ENCODE data around the gene NECTIN3.

The NECTIN3 gene

DNA sequence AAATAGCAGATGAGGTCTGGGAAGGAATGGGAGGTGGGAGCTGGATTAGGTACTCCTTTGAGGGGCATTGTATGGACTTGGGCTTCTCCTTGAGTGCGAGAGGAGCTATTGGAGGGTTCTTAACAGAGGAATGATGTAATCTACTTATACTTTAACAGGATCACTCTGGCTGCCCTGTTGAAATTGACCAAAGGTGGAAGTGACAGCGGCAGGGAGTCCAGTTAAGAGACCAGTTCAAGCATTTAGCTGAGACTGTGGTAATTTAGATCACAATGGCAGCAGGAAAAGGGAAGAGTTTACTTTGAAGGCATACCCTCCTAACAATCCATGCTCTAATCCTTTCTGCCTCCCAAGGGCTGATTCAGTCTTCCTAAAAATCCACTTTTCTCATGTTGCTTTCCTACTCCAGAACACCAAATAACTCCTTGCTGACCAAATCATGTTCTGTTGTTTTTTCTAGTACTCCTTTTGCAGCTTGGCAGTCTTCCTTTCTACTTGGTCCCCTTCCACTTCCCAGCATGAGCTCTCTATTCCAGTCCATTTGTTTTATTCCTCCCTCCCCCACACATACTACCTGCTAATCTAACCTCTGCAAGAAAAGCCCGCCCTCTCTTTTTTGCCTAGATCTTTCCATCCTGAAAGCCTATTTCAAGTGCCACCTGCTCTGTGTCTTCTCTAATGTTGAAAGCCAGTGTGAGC, 139.4 kb downstream of the NECTIN3 start:
- no peak for DNase-seq

DNA sequence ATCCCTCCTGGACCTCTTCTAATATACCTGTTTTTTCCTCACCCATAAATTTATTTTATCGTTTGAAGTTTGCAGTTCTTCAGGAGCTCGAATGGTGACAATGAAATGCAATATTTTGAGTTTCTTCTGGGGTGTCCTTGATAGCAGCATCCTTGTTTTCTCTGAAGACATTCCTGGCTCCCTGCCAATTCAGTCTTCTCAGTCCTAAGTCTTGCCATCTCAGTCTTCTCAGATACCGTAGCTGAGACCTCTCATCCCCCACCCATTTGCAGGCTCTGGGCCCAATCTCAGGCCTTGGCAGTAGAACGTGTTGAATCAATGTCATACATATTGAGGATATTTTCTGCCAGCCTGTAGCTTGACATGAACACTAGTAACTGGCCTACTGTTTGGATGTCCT, 140.9 kb downstream of the NECTIN3 start:
- no peak for DNase-seq

- DNase-seq: no peak
Measured at GRCh38 chr3:111215481-111215880, 143.9 kb downstream of the NECTIN3 start.

DNA sequence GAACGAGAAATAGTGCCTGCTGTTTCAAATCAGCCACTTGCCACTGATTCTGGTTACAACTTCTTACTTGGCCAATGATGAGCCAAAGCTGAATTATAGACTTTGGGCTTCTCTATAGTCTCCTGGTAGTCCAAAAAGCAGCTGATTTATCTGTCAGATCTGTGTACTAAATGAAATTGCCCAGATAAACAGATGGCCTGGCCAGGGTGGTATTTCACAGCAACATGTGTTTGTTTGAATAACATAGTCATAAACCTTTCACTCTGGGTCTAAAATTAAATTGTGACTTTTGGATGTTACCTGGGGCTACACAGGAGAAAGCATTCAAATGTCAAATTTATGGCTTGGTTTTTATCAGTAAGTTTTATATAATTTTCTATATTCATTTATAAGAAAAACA, 147.0 kb downstream of the NECTIN3 start:
- DNase-seq: no peak

GRCh38 chr3:111227216-111227615, 155.6 kb downstream of the NECTIN3 start:
- no peak for DNase-seq

DNA sequence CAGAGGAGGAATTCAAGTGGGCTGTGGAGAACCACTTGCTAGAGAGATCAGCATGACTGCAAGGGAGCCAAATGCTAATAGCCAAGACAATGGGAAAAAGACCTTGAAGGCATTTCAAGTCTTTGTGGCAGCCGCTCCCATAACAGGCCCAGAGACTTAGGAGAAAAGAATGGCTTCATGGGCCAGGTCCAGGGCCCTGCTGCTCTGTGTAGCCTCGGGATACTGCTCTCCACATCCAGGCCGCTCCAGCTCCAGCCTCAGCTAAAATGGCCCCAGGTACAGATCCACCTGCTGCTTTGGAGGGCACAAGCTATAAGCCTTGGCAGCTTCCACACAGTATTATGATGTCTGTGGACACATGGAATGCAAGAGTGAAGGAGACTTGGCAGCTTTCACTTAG, 157.7 kb downstream of the NECTIN3 start:
- DNase-seq: no peak

DNA sequence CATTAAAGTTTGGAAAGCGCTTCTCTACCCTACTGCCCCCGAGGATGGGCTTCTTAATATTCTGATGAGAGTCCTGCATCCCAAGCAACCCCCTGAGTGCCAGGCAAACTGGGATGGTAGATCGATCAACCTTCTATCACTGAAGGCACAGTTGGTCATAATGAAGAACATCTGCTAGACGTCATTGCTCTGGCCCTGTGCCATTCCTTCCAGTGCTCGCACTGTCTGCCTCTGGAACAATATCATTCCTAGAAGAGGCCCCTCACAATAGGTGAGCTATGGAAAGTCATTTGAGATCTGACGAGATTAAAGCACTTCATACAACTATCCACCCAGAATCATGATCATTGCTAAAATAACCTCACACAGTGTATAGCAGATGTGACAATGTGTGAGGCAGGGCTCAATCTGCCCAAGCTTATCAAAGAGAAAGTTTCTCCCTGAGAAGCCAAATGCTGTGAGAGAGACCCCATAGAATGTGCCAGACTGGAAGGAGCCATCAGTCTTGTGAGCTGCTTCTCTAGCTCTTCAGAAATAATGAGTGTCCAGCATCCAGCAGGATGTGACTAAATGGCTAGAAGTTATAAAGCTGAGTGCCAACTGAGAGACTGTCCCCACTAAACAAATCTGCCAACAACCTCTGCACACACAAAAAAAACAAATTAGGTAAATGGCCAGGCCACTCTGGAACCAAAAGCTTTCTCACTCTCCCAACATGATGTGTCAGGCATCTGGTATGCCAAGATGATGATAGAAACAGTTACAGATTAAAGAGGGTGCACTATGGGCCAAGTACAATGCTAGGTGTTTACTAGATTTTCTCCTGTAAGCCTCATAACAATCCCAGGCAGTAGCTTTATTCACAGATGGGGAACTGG, 165.5 kb downstream of the NECTIN3 start:
- DNase-seq: no peak

DNA sequence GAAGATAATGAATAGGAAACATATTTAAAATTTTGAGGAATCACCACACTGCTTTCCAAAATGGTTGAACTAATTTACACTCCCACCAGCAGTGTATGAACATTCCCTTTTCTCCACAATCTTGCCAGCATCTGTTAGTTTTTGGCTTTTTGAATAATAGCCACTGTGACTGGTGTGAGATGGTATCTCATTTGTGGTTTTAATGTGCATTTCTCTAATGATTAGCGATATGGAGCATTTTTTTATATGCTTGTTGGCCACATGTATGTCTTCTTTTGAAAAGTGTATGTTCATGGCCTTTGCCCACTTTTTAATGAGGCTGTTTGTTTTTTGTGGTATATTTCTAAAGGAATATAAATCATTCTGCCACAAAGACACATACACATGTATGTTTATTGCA, 166.3 kb downstream of the NECTIN3 start:
- DNase-seq: no peak

- DNase-seq: no peak
Measured at GRCh38 chr3:111238885-111239284, 167.3 kb downstream of the NECTIN3 start.

GRCh38 chr3:111241960-111242359, 170.3 kb downstream of the NECTIN3 start:
- DNase-seq: no peak
